Esophagus squamous epithelium (tissue), 5 donors: ENCODE data around the gene SVBP. TPM values are rescaled to one million over a fixed set of nuclear protein-coding genes. Genes with fewer than 3 reads are reported as not detected.

Experiments used
- DNase-seq: peaks from one replicate; lab custom pipeline; 2025; lab: John Stamatoyannopoulos, UW
- H3K27ac ChIP-seq, 4 donors: fragments of 200-600 bp; sonication (generic); one replicate each; pipeline ENCODE4 v1.5.1; 2016 to 2019; ENCODE audit warnings: mild to moderate bottlenecking in 1 of 4
- H3K27me3 ChIP-seq, 4 donors: fragments of 200-600 bp; sonication (generic); 1 replicate in 3 of 4; 2 replicates in 1 of 4; pipeline versions ENCODE4 v1.5.1 to v1.6.0; 2017 to 2021; ENCODE audit warnings: antibody characterized with exemption in 1 of 4
- H3K36me3 ChIP-seq, 3 donors: fragments of 200-600 bp; sonication (generic); one replicate each; pipeline ENCODE4 v1.5.1; 2016 to 2019
- H3K4me1 ChIP-seq, 3 donors: fragments of 200-600 bp; sonication (generic); one replicate each; pipeline ENCODE4 v1.5.1; 2017 to 2019
- H3K4me3 ChIP-seq, 4 donors: fragments of 200-600 bp; sonication (generic); 1 replicate in 3 of 4; 2 replicates in 1 of 4; pipeline ENCODE4 v1.5.1; 2016 to 2019; ENCODE audit warnings: mild to moderate bottlenecking in 2 of 4, moderate library complexity in 1 of 4
- H3K9me3 ChIP-seq, 3 donors: fragments of 200-600 bp; sonication (generic); one replicate each; pipeline ENCODE4 v1.5.1; 2016 to 2019
- CTCF ChIP-seq, 6 experiments: fragments of 450-650 bp in 4 of 6; fragments of 200-600 bp in 2 of 6; sonication (generic) in 2 of 6; IDR thresholded peaks; one replicate each; pipeline ENCODE4 v1.5.1; 2016 to 2019; ENCODE audit warnings: antibody characterized with exemption in 6 of 6, mild to moderate bottlenecking in 4 of 6, moderate library complexity in 4 of 6
- POLR2A ChIP-seq, 4 donors: fragments of 450-650 bp; IDR thresholded peaks; one replicate each; pipeline ENCODE4 v1.6.1; 2017; ENCODE audit warnings: antibody characterized with exemption in 4 of 4, mild to moderate bottlenecking in 4 of 4, moderate library complexity in 3 of 4
- WGBS, 2 donors: methylation state at CpG; one replicate each; pipeline ENCODE4 v1.1.5; 2018; 5-methylcytosine and 5-hydroxymethylcytosine counted together
- intact Hi-C: fragments of 100-400 bp; cut with DNase I; formaldehyde crosslinking; loops from one replicate; pipeline ENCODE4 v1.15.0; 2022
- total RNA-seq, 4 donors: library from RNA; depleted of rRNA; stranded (reverse); fragments of >200 nt; gene quantifications; one replicate each; pipeline ENCODE4 v1.1.0, GENCODE V29; 2016
- donor health status: DM: yes; HTN: yes; CAD: no.

Gene SVBP
- total RNA-seq, 4 donors from 2014 or later: 5.8 to 18.3 (median 14.2) TPM

GRCh38 chr1:42784946-42785693 lies 32.1 kb downstream of the SVBP start, which contains the start of gene TMEM269:
TSS of gene TMEM269 (plus strand) at chr1:42784991. CDS start at chr1:42789894, 4,903 bp downstream.
- peaks cover 0 to 12% (median 0%) of the 10 kb centered on the region in 4 donors for H3K27me3 ChIP-seq
- DNase-seq: no peak
- no peaks in the 10 kb centered on the region for H3K9me3 ChIP-seq
- intact Hi-C loops: no loop called here
- H3K27ac ChIP-seq: peak within 1 kb of the TSS in 1 of 4 donors; percentile 32
- 3 to 16% methylated on average over 17 to 27 of the region's 54 CpGs for WGBS, 2 donors
- H3K4me3 ChIP-seq: peak within 1 kb of the TSS; percentile 21 to 65 (median 39)
- peaks cover 10 to 21% (median 12%) of the 10 kb centered on the region in 3 donors for H3K4me1 ChIP-seq
- H3K36me3 ChIP-seq: peaks cover 0 to 30% (median 0%) of the 10 kb centered on the region in 3 donors
- TF ChIP-seq CTCF (IDR thresholded peaks at IDR 0.05): no peak

DNA sequence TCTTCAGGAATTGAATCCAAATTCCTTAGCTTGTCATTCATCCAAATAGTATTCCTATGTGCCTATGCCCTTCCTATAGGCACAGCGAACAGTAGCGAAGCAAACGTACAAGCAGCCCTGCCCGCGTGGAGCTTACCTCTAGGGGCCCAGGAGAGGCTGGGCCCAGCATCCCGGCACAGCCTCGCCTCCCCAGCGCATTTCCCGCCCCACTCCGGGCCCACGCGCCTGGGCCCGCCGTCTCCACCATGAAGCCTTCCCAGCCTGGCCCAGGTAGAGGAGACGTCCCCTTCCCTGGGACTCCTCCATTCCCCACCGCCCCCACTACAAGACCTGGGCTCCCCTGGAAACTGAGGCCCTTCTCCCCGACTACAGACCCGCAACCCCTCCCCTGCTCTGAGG lies 32.7 kb downstream of the SVBP start:
- no peak overlapping the region for H3K27ac ChIP-seq
- H3K4me3 ChIP-seq: peak overlapping the region in 3 of 4 donors; percentile 34 to 65 (median 44)
- no peak for DNase-seq
- no peaks in the 10 kb centered on the region for H3K9me3 ChIP-seq
- 85 to 94% methylated on average over 10 to 13 of the region's 18 CpGs for WGBS, 2 donors
- H3K36me3 ChIP-seq: peaks cover 0 to 36% (median 0%) of the 10 kb centered on the region in 3 donors
- intact Hi-C loops: no loop called here
- H3K4me1 ChIP-seq: peaks cover 10 to 21% (median 12%) of the 10 kb centered on the region in 3 donors
- TF ChIP-seq CTCF (IDR thresholded peaks at IDR 0.05) (no peak), POLR2A (IDR thresholded peaks at IDR 0.05) (no peak)
- H3K27me3 ChIP-seq: peaks cover 0 to 12% (median 0%) of the 10 kb centered on the region in 4 donors

DNA sequence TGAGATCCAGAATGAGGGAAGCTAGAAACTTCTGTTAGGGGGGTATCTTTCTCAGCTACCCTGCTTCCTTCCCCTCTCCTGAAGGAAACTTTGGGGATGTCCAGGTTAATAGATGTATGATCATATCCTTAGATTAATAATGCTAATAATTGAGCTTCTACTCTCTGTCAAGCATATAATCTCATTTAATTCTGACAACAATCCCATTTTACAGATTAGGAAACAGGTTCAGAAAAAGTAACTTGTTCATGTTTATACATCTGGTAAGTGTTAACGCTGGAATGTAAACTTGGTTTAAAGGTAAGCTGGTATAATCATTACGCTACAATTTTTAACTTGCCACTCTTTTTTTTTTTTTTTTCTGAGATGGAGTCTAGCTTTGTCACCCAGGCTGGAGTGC lies 34.1 kb downstream of the SVBP start:
- intact Hi-C loops: no loop called here
- Histone ChIP-seq H3K4me1 (peaks cover 10 to 21% (median 12%) of the 10 kb centered on the region in 3 donors), H3K27ac (no peak overlapping the region), H3K36me3 (peaks cover 0 to 49% (median 0%) of the 10 kb centered on the region in 3 donors), H3K9me3 (no peaks in the 10 kb centered on the region), H3K27me3 (peaks cover 0 to 12% (median 0%) of the 10 kb centered on the region in 4 donors), H3K4me3 (no peak overlapping the region)
- WGBS, 2 donors: 93 to 98% methylated on average over 2 of the region's 2 CpGs
- TF ChIP-seq POLR2A (IDR thresholded peaks at IDR 0.05): no peak
- TF ChIP-seq CTCF (IDR thresholded peaks at IDR 0.05): no peak
- DNase-seq: no peak

- no peak for DNase-seq
- H3K9me3 ChIP-seq: no peaks in the 10 kb centered on the region
- intact Hi-C loops: no loop called here
- peaks cover 5 to 12% (median 7%) of the 10 kb centered on the region in 3 donors for H3K4me1 ChIP-seq
- H3K4me3 ChIP-seq: no peak overlapping the region
- H3K36me3 ChIP-seq: peaks cover 4 to 78% (median 7%) of the 10 kb centered on the region in 3 donors
- H3K27me3 ChIP-seq: peaks cover 0 to 3% (median 0%) of the 10 kb centered on the region in 4 donors
- TF ChIP-seq POLR2A (IDR thresholded peaks at IDR 0.05) (no peak), CTCF (IDR thresholded peaks at IDR 0.05) (no peak)
- 92 to 94% methylated on average over 1 of the region's 1 CpG for WGBS, 2 donors
- no peak overlapping the region for H3K27ac ChIP-seq
These were observed 37.0 kb downstream of the SVBP start for GRCh38 chr1:42780176-42780575.

GRCh38 chr1:42779725-42780124 lies 37.5 kb downstream of the SVBP start:
- H3K27ac ChIP-seq: no peak overlapping the region
- DNase-seq: no peak
- H3K4me1 ChIP-seq: peaks cover under 1 to 7% (median 2%) of the 10 kb centered on the region in 3 donors
- intact Hi-C loops: no loop called here
- H3K27me3 ChIP-seq: no peaks in the 10 kb centered on the region
- TF ChIP-seq POLR2A (IDR thresholded peaks at IDR 0.05) (no peak), CTCF (IDR thresholded peaks at IDR 0.05) (no peak)
- no peak overlapping the region for H3K4me3 ChIP-seq
- peaks cover 4 to 83% (median 11%) of the 10 kb centered on the region in 3 donors for H3K36me3 ChIP-seq
- 56 to 87% methylated on average over 2 of the region's 2 CpGs for WGBS, 2 donors
- no peaks in the 10 kb centered on the region for H3K9me3 ChIP-seq
